Stimulated activated CD4-positive, alpha-beta T cell treated with anti-CD3 and anti-CD28 coated beads, TNF-alpha, amount 100 ng/mL, for 4 hours (primary cell): ENCODE data around the gene LPGAT1.
A peak's percentile ranks its signal among the peaks of the same experiment; 100 is the strongest.
"Not testable (repeated sequence)": the region's sequence is repeated elsewhere in the genome, so short reads cannot be mapped to it uniquely, and the experiment has no call there.

Experiments used
- DNase-seq, 3 experiments: peaks; one replicate each; pipeline ENCODE4 v3.0.0-alpha.2; 2020; ENCODE audit warnings: low read depth in 3 of 3

The LPGAT1 gene

DNA sequence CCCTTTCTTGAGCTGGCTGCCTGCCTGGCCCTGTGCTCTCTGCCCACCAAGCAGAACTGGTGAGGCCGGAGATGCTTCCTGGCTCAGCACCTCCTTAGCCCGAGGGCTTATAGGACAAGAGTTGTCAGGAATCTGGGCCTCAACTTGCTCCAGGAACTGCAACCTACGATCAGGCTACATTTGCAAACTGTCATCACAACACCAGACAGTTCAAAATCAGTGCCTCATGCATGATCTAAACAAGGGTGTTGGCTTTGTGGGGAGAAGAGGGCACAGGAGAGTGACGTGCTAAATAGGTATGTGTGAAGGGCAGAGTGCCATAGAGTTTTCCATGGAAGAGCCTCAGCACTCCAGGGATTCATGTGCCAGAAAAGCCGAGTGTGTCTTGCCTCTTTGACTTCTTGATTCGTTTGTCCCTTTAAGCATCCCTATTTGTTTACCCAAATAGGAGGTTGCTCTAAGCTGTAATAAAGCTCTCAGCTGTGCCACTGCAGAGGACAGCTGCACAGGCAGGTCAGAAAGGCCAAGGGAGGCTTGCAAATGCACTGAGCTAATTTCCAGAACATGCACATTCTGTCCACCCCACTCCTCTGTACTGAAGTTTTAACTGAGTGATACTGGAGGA, 125.0 kb downstream of the LPGAT1 start:
- no peak for DNase-seq

DNA sequence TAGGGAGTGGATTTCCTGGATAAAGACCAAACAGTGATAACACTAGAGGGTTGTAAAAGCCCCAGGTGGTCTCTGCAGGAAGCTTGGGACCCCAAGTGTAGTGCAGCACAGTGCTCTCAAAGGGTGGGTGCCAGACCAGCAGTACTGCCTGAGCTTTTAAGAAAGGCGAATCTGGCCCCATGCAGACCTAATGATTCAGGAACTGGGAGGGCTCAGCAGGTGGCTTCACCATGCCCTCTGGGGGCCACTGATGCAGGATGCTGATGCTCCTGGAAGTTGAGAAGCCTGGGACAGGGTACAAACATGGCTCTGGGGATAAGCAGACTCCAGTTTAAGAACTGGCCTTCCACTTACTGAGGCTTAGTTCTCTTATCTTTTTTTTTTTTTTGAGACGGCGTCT, 126.0 kb downstream of the LPGAT1 start:
- no peak for DNase-seq

- DNase-seq, result no peak
Observed at GRCh38 chr1:211703812-211704537, 126.6 kb downstream of the LPGAT1 start.

DNA sequence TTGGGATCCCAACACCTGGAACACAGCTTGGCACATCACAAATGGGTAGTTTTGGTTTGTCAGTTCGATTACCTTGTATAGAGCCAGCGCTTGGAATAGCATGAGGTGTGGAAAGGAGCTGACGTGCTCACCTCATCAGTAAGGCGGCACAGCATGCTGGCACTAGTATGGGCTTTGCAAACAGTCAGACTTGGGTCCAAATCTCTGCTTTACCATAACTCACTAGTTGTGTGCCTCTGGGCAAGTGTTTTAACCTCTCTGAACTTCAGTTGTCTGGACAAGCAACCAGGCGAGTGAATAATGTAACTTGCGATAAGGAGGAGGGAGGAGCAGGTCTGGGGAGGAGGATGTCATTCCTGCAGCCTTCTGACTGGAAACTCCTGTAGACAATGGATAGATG, 128.8 kb downstream of the LPGAT1 start:
- DNase-seq, result no peak

DNA sequence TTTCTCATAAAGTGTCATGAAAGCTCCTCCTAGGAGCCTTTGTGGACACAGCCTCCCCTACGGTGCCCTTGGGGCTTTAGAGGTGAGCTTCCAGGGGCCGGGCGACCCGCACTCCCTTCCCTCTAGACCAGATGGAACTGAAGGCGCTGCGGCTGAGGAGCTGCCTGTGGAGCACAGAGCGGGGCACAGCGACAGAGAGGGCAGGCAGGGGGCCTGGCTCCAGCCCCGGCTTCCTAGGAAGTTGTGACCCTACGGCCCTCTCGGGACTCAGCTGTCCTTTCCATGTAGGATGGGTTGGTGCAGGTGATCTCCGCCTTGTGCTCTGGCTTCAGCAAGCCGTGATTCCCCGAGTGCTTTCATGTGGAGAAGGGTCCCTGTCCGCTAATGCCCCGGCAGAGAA, 131.5 kb downstream of the LPGAT1 start:
- DNase-seq, result no peak

DNA sequence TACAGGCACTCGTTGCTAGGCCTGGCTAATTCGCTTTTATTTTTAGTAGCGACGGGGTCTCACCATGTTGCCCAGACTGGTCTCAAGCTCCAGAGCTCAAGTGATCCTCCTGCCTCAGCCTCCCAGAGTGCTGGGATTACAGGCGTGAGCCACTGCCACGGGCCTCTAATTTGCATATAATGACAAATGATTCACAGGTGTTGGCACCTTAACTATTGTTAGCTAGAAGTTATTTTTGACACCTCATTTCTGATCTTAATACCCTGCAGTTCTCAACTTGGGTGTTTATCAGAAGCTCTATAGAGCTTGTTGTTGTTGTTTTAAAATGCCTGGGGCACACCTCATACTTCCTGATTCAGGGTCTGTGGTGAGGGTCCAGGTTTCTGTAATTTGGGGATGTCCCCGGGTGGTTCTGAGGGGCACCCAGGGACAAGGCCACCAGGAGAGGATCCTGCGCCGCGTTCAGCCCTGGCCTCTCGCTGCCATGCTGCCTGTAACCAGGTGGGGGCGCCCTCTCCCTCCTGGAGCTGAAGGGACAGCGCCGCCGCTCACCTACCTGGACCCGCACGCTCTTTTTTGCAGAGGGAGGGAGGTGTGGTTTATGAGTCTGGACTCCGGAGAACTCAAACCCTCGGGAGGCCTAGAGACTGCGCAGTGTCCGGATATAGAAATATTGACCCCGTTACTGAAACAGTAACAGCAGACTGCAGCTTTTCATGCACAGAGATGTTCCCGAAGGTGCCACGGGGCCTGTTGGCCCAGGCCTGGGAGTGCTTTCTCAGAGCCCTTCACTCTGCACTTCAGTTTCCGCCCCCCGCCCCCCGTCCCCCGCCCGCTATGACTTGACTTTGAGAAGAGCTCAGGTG, 132.2 kb downstream of the LPGAT1 start:
- DNase-seq, result peak; percentile 57 to 63 (median 61)

DNA sequence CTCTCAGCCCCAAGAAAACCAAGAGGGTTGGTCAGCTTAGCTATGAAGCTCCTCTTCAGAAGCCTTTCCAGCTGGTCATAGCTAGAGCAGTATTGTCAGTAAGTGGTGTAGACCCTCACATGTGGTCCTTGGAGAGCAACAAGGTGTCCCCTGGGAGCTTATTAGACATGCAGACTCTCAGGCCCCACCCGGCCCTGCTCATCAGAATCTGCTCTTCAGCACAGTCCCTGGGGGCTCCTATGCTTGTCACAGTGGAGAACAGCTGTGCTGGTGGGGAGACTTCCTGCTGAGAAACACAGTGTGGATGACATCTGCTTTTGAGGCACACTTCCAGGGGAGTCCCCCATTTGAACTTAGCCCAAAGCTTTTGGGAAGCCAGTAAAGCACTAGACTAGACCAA, 133.2 kb downstream of the LPGAT1 start:
- DNase-seq, result no peak

DNA sequence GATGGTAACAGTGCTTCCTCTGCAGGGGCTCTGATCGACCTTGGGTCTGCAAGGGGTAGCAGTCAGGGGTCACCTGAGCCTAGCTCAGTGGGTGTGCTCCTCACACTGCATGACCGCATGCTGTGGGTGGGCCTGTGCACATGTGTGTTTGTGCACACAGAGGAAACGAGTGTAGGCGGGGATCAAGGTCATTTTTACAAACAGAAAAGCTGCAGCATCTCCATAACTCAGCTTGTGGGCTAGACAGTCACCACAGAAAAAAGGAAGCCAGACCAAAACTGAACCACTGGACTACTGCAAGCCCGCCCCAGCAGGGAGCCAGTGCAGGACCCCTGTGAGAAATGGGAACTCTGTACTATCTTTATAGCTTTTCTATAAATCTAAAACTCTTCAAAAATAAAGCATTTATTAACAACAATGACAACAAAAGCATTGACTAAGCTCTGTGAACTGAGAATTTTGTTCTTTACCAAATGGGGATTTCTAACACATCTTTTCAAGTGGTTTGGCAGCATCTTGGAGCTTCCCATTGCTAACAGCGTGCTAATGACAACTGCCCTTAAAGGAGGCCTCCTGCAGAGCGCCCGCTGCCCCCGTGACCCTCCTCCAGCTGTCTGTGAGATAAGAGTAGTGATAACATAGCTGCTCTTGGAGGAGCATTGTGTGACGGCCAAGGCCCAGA, 135.3 kb downstream of the LPGAT1 start:
- no peak for DNase-seq

- not testable (repeated sequence) for DNase-seq
Observed at GRCh38 chr1:211693911-211694310, 136.7 kb downstream of the LPGAT1 start.
